Endothelial cell (in vitro differentiated cells): Measurements from ENCODE around the gene PDGFC. TPM values are rescaled to one million over a fixed set of nuclear protein-coding genes. Genes with fewer than 3 reads are reported as not detected.
A peak's percentile ranks its signal among the peaks of the same experiment; 100 is the strongest.

Experiments used
- DNase-seq: peaks from one replicate; pipeline ENCODE4 v3.0.0; 2021; ENCODE audit warnings: low spot score
- H3K27ac Mint-ChIP-seq: one replicate; pipeline ENCODE4 v1.8.0; 2021; ENCODE audit warnings: mixed read lengths, inconsistent platforms; ENCODE audit not compliant: unreplicated experiment
- H3K27me3 Mint-ChIP-seq: one replicate; pipeline ENCODE4 v1.8.0; 2021; ENCODE audit warnings: mild to moderate bottlenecking, moderate library complexity, mixed read lengths, inconsistent platforms; ENCODE audit not compliant: unreplicated experiment
- H3K36me3 Mint-ChIP-seq: one replicate; pipeline ENCODE4 v1.8.0; 2021; ENCODE audit warnings: mild to moderate bottlenecking, low read depth, mixed read lengths, inconsistent platforms; ENCODE audit not compliant: unreplicated experiment
- H3K4me1 Mint-ChIP-seq: one replicate; pipeline ENCODE4 v1.8.0; 2021; ENCODE audit warnings: mild to moderate bottlenecking, mixed read lengths, inconsistent platforms; ENCODE audit not compliant: unreplicated experiment
- H3K4me3 Mint-ChIP-seq: one replicate; pipeline ENCODE4 v1.8.0; 2021; ENCODE audit warnings: mild to moderate bottlenecking, mixed read lengths, inconsistent platforms; ENCODE audit not compliant: unreplicated experiment
- H3K9me3 Mint-ChIP-seq: one replicate; pipeline ENCODE4 v1.8.0; 2021; ENCODE audit warnings: mixed read lengths, inconsistent platforms; ENCODE audit not compliant: unreplicated experiment
- total RNA-seq: library from RNA; stranded (reverse); fragmentation: NEBNext Ultra II Directional; extraction: Animal tissue kit (Norgen Biotek cat#: 25700); gene quantifications from one replicate; pipeline ENCODE4 v1.2.1, GENCODE V29; 2021; ENCODE audit not compliant: unreplicated experiment
- TF ChIP-seq, protein P1 (sequence below): fragments of 200-600 bp; sonication (generic); IDR thresholded peaks from one replicate; pipeline ENCODE4 v1.5.0; 2021; ENCODE audit warnings: antibody characterized with exemption; ENCODE audit not compliant: unreplicated experiment

Gene PDGFC
- total RNA-seq, 1 donor from 2014 or later, result 22.0 TPM

DNA sequence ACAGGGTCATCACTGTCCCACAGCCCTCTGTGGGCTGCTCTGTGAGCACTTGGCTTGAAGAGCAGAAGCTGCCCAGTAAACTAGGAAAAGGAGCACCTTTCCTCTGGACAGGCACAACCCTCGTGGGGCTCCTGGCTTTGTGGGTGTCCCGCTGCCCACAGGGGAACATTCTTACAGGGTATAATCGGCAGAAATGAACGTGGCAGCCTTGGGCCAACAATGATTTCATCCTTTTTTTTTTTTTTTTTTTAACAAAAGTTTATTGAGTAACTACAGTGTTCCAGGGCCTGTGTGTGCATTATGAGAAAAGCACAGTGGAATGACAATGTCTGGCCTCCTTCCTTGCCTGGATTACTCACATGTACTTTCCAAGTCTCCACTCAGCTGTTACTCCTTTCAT is 197.2 kb downstream of the PDGFC start:
- Mint-ChIP-seq H3K9me3 (no peaks in the 10 kb centered on the region), H3K27ac (no peak overlapping the region), H3K4me3 (no peak overlapping the region), H3K27me3 (no peaks in the 10 kb centered on the region), H3K4me1 (no peaks in the 10 kb centered on the region), H3K36me3 (no peaks in the 10 kb centered on the region)
- DNase-seq, result no peak
- TF ChIP-seq, protein P1, sequence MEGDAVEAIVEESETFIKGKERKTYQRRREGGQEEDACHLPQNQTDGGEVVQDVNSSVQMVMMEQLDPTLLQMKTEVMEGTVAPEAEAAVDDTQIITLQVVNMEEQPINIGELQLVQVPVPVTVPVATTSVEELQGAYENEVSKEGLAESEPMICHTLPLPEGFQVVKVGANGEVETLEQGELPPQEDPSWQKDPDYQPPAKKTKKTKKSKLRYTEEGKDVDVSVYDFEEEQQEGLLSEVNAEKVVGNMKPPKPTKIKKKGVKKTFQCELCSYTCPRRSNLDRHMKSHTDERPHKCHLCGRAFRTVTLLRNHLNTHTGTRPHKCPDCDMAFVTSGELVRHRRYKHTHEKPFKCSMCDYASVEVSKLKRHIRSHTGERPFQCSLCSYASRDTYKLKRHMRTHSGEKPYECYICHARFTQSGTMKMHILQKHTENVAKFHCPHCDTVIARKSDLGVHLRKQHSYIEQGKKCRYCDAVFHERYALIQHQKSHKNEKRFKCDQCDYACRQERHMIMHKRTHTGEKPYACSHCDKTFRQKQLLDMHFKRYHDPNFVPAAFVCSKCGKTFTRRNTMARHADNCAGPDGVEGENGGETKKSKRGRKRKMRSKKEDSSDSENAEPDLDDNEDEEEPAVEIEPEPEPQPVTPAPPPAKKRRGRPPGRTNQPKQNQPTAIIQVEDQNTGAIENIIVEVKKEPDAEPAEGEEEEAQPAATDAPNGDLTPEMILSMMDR, result no peak

DNA sequence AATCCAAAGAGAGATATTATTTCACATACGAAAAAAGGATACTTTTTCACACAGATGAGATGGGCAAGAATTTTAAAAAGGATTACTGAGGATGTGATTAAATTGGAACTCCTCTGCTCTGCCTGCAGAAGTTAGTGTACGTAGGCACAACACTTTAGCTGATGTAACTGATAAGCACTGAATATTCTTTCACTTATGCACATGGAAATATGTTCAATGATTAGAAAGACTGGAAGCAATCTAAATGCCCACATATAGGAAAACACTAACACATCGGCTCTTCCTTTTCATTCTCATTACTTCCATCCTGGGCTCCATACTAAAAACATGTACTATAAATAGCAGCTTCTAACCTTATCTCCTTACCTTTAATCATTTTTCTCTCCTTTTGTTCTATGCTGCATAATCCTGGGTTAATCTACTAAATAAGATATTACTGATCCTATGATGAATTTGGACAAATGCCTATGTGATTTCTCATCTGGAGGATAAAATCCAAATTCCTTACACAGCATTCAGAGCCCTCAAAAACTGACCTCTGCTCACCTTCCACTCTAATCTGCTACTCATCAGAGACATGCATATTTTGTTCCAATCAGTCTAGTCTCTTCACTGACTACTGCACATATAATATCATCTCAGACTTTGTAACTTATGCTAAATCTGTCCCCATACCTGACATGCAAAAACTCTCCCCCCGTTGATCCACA is 197.8 kb downstream of the PDGFC start:
- DNase-seq, result no peak
- Mint-ChIP-seq H3K4me1 (no peaks in the 10 kb centered on the region), H3K9me3 (no peaks in the 10 kb centered on the region), H3K36me3 (no peaks in the 10 kb centered on the region), H3K27ac (no peak overlapping the region), H3K4me3 (no peak overlapping the region), H3K27me3 (no peaks in the 10 kb centered on the region)
- TF ChIP-seq, protein P1, result no peak

DNA sequence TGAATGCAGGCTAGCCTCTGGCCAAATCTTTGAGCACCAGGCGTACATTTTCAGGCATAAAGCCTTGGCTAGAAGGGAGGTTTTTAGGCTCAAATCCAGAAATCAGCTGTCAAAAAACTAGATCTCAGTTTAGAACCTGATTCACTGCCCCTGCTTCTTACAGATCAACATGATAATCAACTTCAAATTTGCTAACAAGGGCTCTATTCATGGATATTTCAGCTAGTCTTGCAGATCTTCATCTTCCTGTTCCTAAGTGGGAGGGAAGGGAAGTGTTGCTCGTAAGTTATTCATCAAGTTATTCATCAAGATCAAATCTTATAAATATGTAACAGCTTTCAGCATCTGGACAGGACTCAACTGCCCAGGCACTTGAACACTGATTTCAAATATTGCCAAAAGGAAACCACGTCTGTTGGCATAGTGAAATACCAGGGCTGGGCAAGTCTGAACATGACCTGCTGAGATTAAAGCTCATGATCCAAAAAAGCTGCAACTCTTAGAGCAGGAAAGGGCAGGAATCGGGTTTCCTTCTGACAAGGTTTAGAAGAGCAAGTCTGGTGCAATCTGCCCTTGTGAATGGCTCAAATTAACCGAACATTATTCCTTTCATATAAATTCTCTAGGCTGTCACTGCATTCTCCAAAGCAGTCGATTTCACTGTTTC is 200.3 kb downstream of the PDGFC start:
- no peak for DNase-seq
- H3K4me1 Mint-ChIP-seq, result no peaks in the 10 kb centered on the region
- H3K27ac Mint-ChIP-seq, result peak overlapping the region; percentile 74
- no peaks in the 10 kb centered on the region for H3K9me3 Mint-ChIP-seq
- no peaks in the 10 kb centered on the region for H3K27me3 Mint-ChIP-seq
- TF ChIP-seq, protein P1, result no peak
- H3K4me3 Mint-ChIP-seq, result no peak overlapping the region
- H3K36me3 Mint-ChIP-seq, result no peaks in the 10 kb centered on the region

DNA sequence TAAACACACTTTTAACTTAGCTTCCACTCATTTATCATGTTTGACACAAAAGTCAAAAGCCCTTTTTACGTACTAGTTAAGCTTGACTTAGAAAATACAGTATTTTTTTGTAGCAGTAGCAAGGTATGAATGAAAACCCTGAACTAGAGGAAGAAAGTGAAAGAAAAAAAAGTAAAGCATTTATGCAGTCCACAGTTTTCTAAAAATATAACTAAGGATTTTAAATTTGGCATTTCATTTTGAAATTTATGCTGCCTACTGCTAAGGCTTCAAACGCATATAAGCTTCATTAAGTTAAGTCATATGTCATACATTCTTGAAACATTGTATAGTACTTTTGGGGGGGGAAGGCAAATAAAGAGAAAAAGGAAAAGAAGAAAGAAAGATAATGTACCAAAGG is 201.5 kb downstream of the PDGFC start:
- DNase-seq, result no peak
- TF ChIP-seq, protein P1, result no peak
- Mint-ChIP-seq H3K9me3 (no peaks in the 10 kb centered on the region), H3K36me3 (no peaks in the 10 kb centered on the region), H3K4me3 (no peak overlapping the region), H3K27ac (no peak overlapping the region), H3K27me3 (no peaks in the 10 kb centered on the region), H3K4me1 (no peaks in the 10 kb centered on the region)

DNA sequence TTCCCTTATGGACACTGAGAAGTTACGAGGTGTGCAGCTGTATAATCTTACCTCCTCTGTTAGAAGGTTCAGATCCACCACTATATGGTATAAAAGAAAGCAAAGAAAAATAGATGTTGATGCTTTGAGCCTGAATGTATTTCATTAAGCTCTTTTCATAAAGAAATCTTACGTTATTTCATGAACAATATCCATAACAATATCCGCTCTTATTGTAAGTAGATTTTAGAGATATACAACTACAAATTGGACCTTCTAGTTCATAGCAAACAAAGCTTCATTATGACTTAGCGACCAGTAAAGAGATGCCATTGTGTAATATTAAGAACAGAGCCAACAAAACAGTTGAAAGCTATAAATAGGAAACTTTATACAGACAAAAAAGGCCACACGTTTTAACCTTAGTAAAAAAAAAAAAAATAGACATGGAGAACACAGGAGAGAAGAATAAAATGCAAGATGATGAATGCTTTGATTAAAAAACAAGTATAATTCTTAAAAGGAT is 203.6 kb downstream of the PDGFC start:
- Mint-ChIP-seq H3K4me3 (no peak overlapping the region), H3K36me3 (no peaks in the 10 kb centered on the region), H3K4me1 (no peaks in the 10 kb centered on the region), H3K27me3 (no peaks in the 10 kb centered on the region), H3K9me3 (no peaks in the 10 kb centered on the region), H3K27ac (no peak overlapping the region)
- no peak for DNase-seq
- TF ChIP-seq, protein P1, result no peak
